ENCODE results near the gene MCAM.

GRCh38 chr11:119307974-119308373 is 9.0 kb downstream of the MCAM start:
- TF ChIP-seq, protein P1, sequence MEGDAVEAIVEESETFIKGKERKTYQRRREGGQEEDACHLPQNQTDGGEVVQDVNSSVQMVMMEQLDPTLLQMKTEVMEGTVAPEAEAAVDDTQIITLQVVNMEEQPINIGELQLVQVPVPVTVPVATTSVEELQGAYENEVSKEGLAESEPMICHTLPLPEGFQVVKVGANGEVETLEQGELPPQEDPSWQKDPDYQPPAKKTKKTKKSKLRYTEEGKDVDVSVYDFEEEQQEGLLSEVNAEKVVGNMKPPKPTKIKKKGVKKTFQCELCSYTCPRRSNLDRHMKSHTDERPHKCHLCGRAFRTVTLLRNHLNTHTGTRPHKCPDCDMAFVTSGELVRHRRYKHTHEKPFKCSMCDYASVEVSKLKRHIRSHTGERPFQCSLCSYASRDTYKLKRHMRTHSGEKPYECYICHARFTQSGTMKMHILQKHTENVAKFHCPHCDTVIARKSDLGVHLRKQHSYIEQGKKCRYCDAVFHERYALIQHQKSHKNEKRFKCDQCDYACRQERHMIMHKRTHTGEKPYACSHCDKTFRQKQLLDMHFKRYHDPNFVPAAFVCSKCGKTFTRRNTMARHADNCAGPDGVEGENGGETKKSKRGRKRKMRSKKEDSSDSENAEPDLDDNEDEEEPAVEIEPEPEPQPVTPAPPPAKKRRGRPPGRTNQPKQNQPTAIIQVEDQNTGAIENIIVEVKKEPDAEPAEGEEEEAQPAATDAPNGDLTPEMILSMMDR (IDR thresholded peaks at IDR 0.05; ENCODE audit: borderline replicate concordance, extremely low read depth, low read length, poor library complexity, severe bottlenecking) = no peak
- TF ChIP-seq EZH2 (IDR thresholded peaks at IDR 0.05; ENCODE audit: borderline replicate concordance, low read depth, low read length, severe bottlenecking) = no peak
